CD4-positive, alpha-beta T cell treated with Interferon alpha-2 for 1 hour (primary cell): ENCODE data around the gene FARP1.
A peak's percentile ranks its signal among the peaks of the same experiment; 100 is the strongest.

ENCODE experiments used
- DNase-seq, 2 donors: peaks; one replicate each; pipeline ENCODE4 v3.0.0-alpha.2; 2020 to 2022

The FARP1 gene

GRCh38 chr13:98142380-98143156 lies at the start of gene FARP1:
TSS of gene FARP1 (plus strand) at chr13:98143094. CDS start at chr13:98213243, 70,149 bp downstream.
- peak in 1 of 2 donors; percentile 8 for DNase-seq

- no peak for DNase-seq
Observed at GRCh38 chr13:98094678-98095266, 48.1 kb upstream of the FARP1 start.

- DNase-seq, result no peak
Observed at GRCh38 chr13:98096059-98096458, 46.8 kb upstream of the FARP1 start.

- no peak for DNase-seq
Observed at GRCh38 chr13:98097749-98098148, 45.1 kb upstream of the FARP1 start.

- DNase-seq, result no peak
Observed at GRCh38 chr13:98098516-98098915, 44.4 kb upstream of the FARP1 start.

- DNase-seq, result no peak
Observed at GRCh38 chr13:98099627-98100026, 43.3 kb upstream of the FARP1 start.

GRCh38 chr13:98100481-98100880 lies 42.4 kb upstream of the FARP1 start:
- no peak for DNase-seq

GRCh38 chr13:98103531-98103930 lies 39.4 kb upstream of the FARP1 start:
- DNase-seq, result no peak

- no peak for DNase-seq
Observed at GRCh38 chr13:98103942-98104880, 38.7 kb upstream of the FARP1 start.

GRCh38 chr13:98105929-98106336 lies 37.0 kb upstream of the FARP1 start:
- no peak for DNase-seq

- no peak for DNase-seq
Observed at GRCh38 chr13:98108341-98108740, 34.6 kb upstream of the FARP1 start.

GRCh38 chr13:98109226-98109853 lies 33.6 kb upstream of the FARP1 start:
- DNase-seq, result no peak

GRCh38 chr13:98110749-98111148 lies 32.1 kb upstream of the FARP1 start:
- no peak for DNase-seq

GRCh38 chr13:98111168-98112098 lies 31.5 kb upstream of the FARP1 start:
- no peak for DNase-seq

GRCh38 chr13:98112456-98112855 lies 30.4 kb upstream of the FARP1 start:
- DNase-seq, result no peak

- DNase-seq, result no peak
Observed at GRCh38 chr13:98118865-98119264, 24.0 kb upstream of the FARP1 start.

GRCh38 chr13:98123176-98123575 lies 19.7 kb upstream of the FARP1 start:
- no peak for DNase-seq

- DNase-seq, result no peak
Observed at GRCh38 chr13:98129059-98129746, 13.7 kb upstream of the FARP1 start.

- no peak for DNase-seq
Observed at GRCh38 chr13:98133946-98134345, 8.9 kb upstream of the FARP1 start.

- no peak for DNase-seq
Observed at GRCh38 chr13:98134901-98135300, 8.0 kb upstream of the FARP1 start.

- no peak for DNase-seq
Observed at GRCh38 chr13:98141091-98141490, 1.8 kb upstream of the FARP1 start.
